Liver (tissue), 9 donors: ENCODE measurements around the gene KCNQ5. TPM values are rescaled to one million over a fixed set of nuclear protein-coding genes. Genes with fewer than 3 reads are reported as not detected.

Experiments
- DNase-seq: peaks from one replicate; pipeline ENCODE4 v3.0.0-alpha.2; 2017; ENCODE audit warnings: low spot score
- H3K27ac ChIP-seq, 2 donors: one replicate each; pipeline ENCODE4 v1.7.0; 2013; ENCODE audit warnings: inconsistent platforms in 2 of 2, low read length in 2 of 2, control low read depth in 1 of 2, low read depth in 1 of 2, mild to moderate bottlenecking in 1 of 2
- H3K27me3 ChIP-seq, 4 donors: one replicate each; pipeline versions ENCODE4 v1.6.1 to v1.7.0; 2013; ENCODE audit warnings: low read length in 3 of 4, inconsistent platforms in 1 of 4, mild to moderate bottlenecking in 1 of 4, moderate library complexity in 1 of 4; ENCODE audit not compliant: control insufficient read depth in 4 of 4, insufficient read depth in 4 of 4
- H3K36me3 ChIP-seq, 4 donors: one replicate each; pipeline versions ENCODE4 v1.6.1 to v1.7.0; 2013; ENCODE audit warnings: low read length in 3 of 4, mild to moderate bottlenecking in 3 of 4, low read depth in 1 of 4, moderate library complexity in 1 of 4; ENCODE audit not compliant: control insufficient read depth in 4 of 4, insufficient read depth in 3 of 4
- H3K4me1 ChIP-seq, 4 donors: one replicate each; pipeline versions ENCODE4 v1.6.1 to v1.7.0; 2013; ENCODE audit warnings: low read length in 3 of 4, mild to moderate bottlenecking in 3 of 4, moderate library complexity in 1 of 4; ENCODE audit not compliant: control insufficient read depth in 4 of 4, insufficient read depth in 4 of 4
- H3K4me3 ChIP-seq, 3 donors: one replicate each; pipeline versions ENCODE4 v1.6.1 to v1.7.0; 2013; ENCODE audit warnings: low read length in 3 of 3, control low read depth in 1 of 3, low read depth in 1 of 3, mild to moderate bottlenecking in 1 of 3
- H3K9ac ChIP-seq, 2 donors: one replicate each; pipeline ENCODE4 v1.7.0; 2013; ENCODE audit warnings: low read length in 2 of 2, mild to moderate bottlenecking in 2 of 2, moderate library complexity in 2 of 2, control low read depth in 1 of 2, low read depth in 1 of 2
- H3K9me3 ChIP-seq, 4 donors: one replicate each; pipeline versions ENCODE4 v1.6.1 to v1.7.0; 2013; ENCODE audit warnings: low read length in 3 of 4; ENCODE audit not compliant: control insufficient read depth in 4 of 4
- ATF3 ChIP-seq: IDR thresholded peaks from 2 replicates; pipeline ENCODE4 v1.6.1; 2016; ENCODE audit warnings: antibody characterized with exemption
- CTCF ChIP-seq: fragments of 150-350 bp; IDR thresholded peaks from 2 replicates; pipeline ENCODE4 v1.5.1; 2017; ENCODE audit warnings: improper control_type of control experiment, low read depth, low read length; ENCODE audit not compliant: missing input control
- EGR1 ChIP-seq, 2 donors: IDR thresholded peaks; 2 replicates each; pipeline ENCODE4 v1.6.1; 2016 to 2018; ENCODE audit warnings: antibody characterized with exemption in 2 of 2, low read depth in 2 of 2
- FOXA1 ChIP-seq: IDR thresholded peaks from 2 replicates; pipeline ENCODE4 v1.6.1; 2016; ENCODE audit warnings: antibody characterized with exemption
- FOXA2 ChIP-seq: IDR thresholded peaks from 2 replicates; pipeline ENCODE4 v1.6.1; 2016; ENCODE audit warnings: antibody characterized with exemption
- GABPA ChIP-seq, 2 donors: IDR thresholded peaks in 1 of 2; conservative IDR thresholded peaks in 1 of 2; 2 replicates each; pipeline ENCODE4 v1.6.1; 2016; ENCODE audit warnings: antibody characterized with exemption in 2 of 2, mild to moderate bottlenecking in 1 of 2, moderate library complexity in 1 of 2
- HNF4A ChIP-seq, 2 donors: conservative IDR thresholded peaks; 2 replicates each; pipeline ENCODE4 v1.6.1; 2016; ENCODE audit warnings: antibody characterized with exemption in 2 of 2, mild to moderate bottlenecking in 2 of 2
- HNF4G ChIP-seq: IDR thresholded peaks from 2 replicates; pipeline ENCODE4 v1.6.1; 2016; ENCODE audit warnings: antibody characterized with exemption
- JUND ChIP-seq, 2 donors: IDR thresholded peaks; 2 replicates each; pipeline ENCODE4 v1.6.1; 2016; ENCODE audit warnings: antibody characterized with exemption in 2 of 2
- MAX ChIP-seq: IDR thresholded peaks from 2 replicates; pipeline ENCODE4 v1.6.1; 2016; ENCODE audit warnings: antibody characterized with exemption
- NR2F2 ChIP-seq: IDR thresholded peaks from 2 replicates; pipeline ENCODE4 v1.6.1; 2016; ENCODE audit warnings: antibody characterized with exemption
- RAD21 ChIP-seq, 2 donors: IDR thresholded peaks; 2 replicates each; pipeline ENCODE4 v1.6.1; 2016; ENCODE audit warnings: antibody characterized with exemption in 2 of 2, mild to moderate bottlenecking in 2 of 2
- RXRA ChIP-seq, 2 donors: IDR thresholded peaks; 2 replicates each; pipeline ENCODE4 v1.6.1; 2017 to 2018; ENCODE audit warnings: antibody characterized with exemption in 2 of 2, mild to moderate bottlenecking in 1 of 2
- SP1 ChIP-seq: IDR thresholded peaks from 2 replicates; pipeline ENCODE4 v1.6.1; 2018; ENCODE audit warnings: antibody characterized with exemption, mild to moderate bottlenecking
- TAF1 ChIP-seq: conservative IDR thresholded peaks from 2 replicates; pipeline ENCODE4 v1.6.1; 2016; ENCODE audit warnings: antibody characterized with exemption, mild to moderate bottlenecking
- YY1 ChIP-seq: IDR thresholded peaks from 2 replicates; pipeline ENCODE4 v1.6.1; 2016; ENCODE audit warnings: antibody characterized with exemption, mild to moderate bottlenecking
- ZBTB33 ChIP-seq: IDR thresholded peaks from 2 replicates; pipeline ENCODE4 v1.6.1; 2016; ENCODE audit warnings: antibody characterized with exemption
- polyA plus RNA-seq, 2 donors: library from polyadenylated mRNA; stranded (reverse) in 1 of 2; unstranded in 1 of 2; fragments of 200-250 nt in 1 of 2; fragments of >200 nt in 1 of 2; fragmentation: Nextera tagmentation in 1 of 2; extraction: Ambion mirVana in 1 of 2; gene quantifications; one replicate each; pipeline versions ENCODE4 v1.2.1 to v1.2.3, GENCODE V29; 2013 to 2015
- total RNA-seq, 2 donors: library from RNA; depleted of rRNA; stranded (reverse); fragments of >200 nt; gene quantifications; one replicate each; pipeline ENCODE4 v1.2.3, GENCODE V29; 2014
- donor health status: healthy.
- donor health status: healthy.
- donor health status: healthy.
- donor health status: healthy.
- donor health status: healthy.

The KCNQ5 gene
- total and polyA plus RNA-seq, 4 donors = 0.02 to 1.1 (median 0.15) TPM

GRCh38 chr6:72873433-72873832 is 251.6 kb downstream of the KCNQ5 start (continued):
- no peak for TF ChIP-seq ZBTB33
- no peak for TF ChIP-seq FOXA1
- no peak for TF ChIP-seq HNF4A (conservative IDR thresholded peaks at IDR 0.05)
- no peak for TF ChIP-seq HNF4G
- no peak for TF ChIP-seq EGR1 (IDR thresholded peaks at IDR 0.05; ENCODE audit: low read depth in 2 of 2)
- TF ChIP-seq JUND (IDR thresholded peaks at IDR 0.05) = no peak
- no peak for TF ChIP-seq RXRA (IDR thresholded peaks at IDR 0.05)

GRCh38 chr6:72876256-72876655 is 254.4 kb downstream of the KCNQ5 start:
- Histone ChIP-seq H3K9ac (no peak overlapping the region), H3K27me3 (no peaks in the 10 kb centered on the region)
- DNase-seq = no peak

GRCh38 chr6:72886170-72886569 is 264.3 kb downstream of the KCNQ5 start:
- Histone ChIP-seq H3K4me3 (no peak overlapping the region), H3K27me3 (peaks cover 0 to 4% (median 0%) of the 10 kb centered on the region in 4 donors), H3K27ac (no peak overlapping the region), H3K4me1 (no peaks in the 10 kb centered on the region), H3K36me3 (no peaks in the 10 kb centered on the region), H3K9ac (no peak overlapping the region), H3K9me3 (peaks cover 0 to 5% (median 0%) of the 10 kb centered on the region in 4 donors)
- no peak for TF ChIP-seq RAD21 (IDR thresholded peaks at IDR 0.05)
- no peak for TF ChIP-seq NR2F2
- no peak for TF ChIP-seq GABPA (IDR thresholded peaks at IDR 0.05 in 1 of 2, conservative IDR thresholded peaks at IDR 0.05 in 1 of 2)
- no peak for TF ChIP-seq ATF3
- no peak for TF ChIP-seq TAF1
- TF ChIP-seq FOXA1 = no peak
- TF ChIP-seq ZBTB33 = no peak
- no peak for TF ChIP-seq FOXA2
- TF ChIP-seq CTCF = no peak
- TF ChIP-seq SP1 = no peak
- no peak for TF ChIP-seq RXRA (IDR thresholded peaks at IDR 0.05)
- TF ChIP-seq MAX = no peak
- no peak for TF ChIP-seq HNF4A (conservative IDR thresholded peaks at IDR 0.05)
- no peak for TF ChIP-seq YY1
- TF ChIP-seq EGR1 (IDR thresholded peaks at IDR 0.05; ENCODE audit: low read depth in 2 of 2) = no peak
- no peak for DNase-seq

More at GRCh38 chr6:72876256-72876655, 254.4 kb downstream of the KCNQ5 start:
- no peaks in the 10 kb centered on the region for H3K4me1 ChIP-seq
- no peaks in the 10 kb centered on the region for H3K36me3 ChIP-seq
- H3K27ac ChIP-seq = no peak overlapping the region
- no peak overlapping the region for H3K4me3 ChIP-seq
- TF ChIP-seq YY1 = no peak
- no peaks in the 10 kb centered on the region for H3K9me3 ChIP-seq
